GM12878 (cell line): ENCODE data around the gene PIP4K2A. TPM values are rescaled to one million over a fixed set of nuclear protein-coding genes. Genes with fewer than 3 reads are reported as not detected.

Source experiments
- ATAC-seq: fragments of 200-7000 bp; cut with Tn5 transposase; 3 replicates; pipeline ENCODE4 v1.9.1; 2020; ENCODE audit warnings: mild to moderate bottlenecking, moderate library complexity
- BruUV-seq: library from RNA; stranded (reverse); fragments of 400-500 nt; replicated peaks from 2 replicates; lab custom pipeline; 2021; lab: Mats Ljungman, UMichigan
- CTCF ChIA-PET: fragments of 300-600 bp; sonication (Branson Sonifier 250); formaldehyde crosslinking; extraction: SDS; loops from one replicate; lab custom pipeline; 2021; ENCODE audit warnings: inconsistent platforms; lab: Yijun Ruan, JAX
- POLR2A ChIA-PET: fragments of 350-600 bp; formaldehyde crosslinking; extraction: SDS; loops from one replicate; lab custom pipeline; 2021; ENCODE audit warnings: inconsistent platforms; lab: Charles Lee
- RAD21 ChIA-PET: fragments of 300-600 bp; sonication (Branson Sonifier 250); formaldehyde crosslinking; loops from one replicate; lab custom pipeline; 2023; ENCODE audit warnings: antibody characterized with exemption; ENCODE audit not compliant: unreplicated experiment; lab: Charles Lee
- SMC1A ChIA-PET: fragments of 300-600 bp; sonication (Branson Sonifier 250); formaldehyde crosslinking; loops from one replicate; lab custom pipeline; 2023; ENCODE audit not compliant: unreplicated experiment, uncharacterized antibody; lab: Charles Lee
- DNase-seq: peaks from one replicate; pipeline ENCODE4 v3.0.0-alpha.2; 2011; ENCODE audit warnings: low read depth, low spot score
- FAIRE-seq: peaks from 3 replicates; lab custom pipeline; 2011; peaks lifted over from hg19 to GRCh38; lab: Jason Lieb, UNC
- H2AFZ ChIP-seq: 2 replicates; pipeline ENCODE4 v1.6.0; 2011; ENCODE audit warnings: low read depth, low read length, control low read depth; ENCODE audit not compliant: control insufficient read depth
- H3K27ac ChIP-seq: 2 replicates; pipeline ENCODE4 v1.5.1; 2011; ENCODE audit warnings: control low read depth; ENCODE audit not compliant: control insufficient read depth, insufficient read depth
- H3K27me3 ChIP-seq, 2 experiments: replicated peaks in 1 of 2; 2 replicates each; pipeline versions ENCODE4 v1.6.0 to v1.6.1; 2011; ENCODE audit warnings: low read length in 1 of 2; ENCODE audit not compliant: control insufficient read depth in 2 of 2, insufficient read depth in 2 of 2
- H3K36me3 ChIP-seq, 2 experiments: 2 replicates each; pipeline ENCODE4 v1.5.1; 2011; ENCODE audit warnings: low read length in 1 of 2; ENCODE audit not compliant: control insufficient read depth in 2 of 2, insufficient read depth in 2 of 2
- H3K4me1 ChIP-seq: 2 replicates; pipeline ENCODE4 v1.6.1; 2011; ENCODE audit warnings: mild to moderate bottlenecking, low read length, moderate library complexity, mixed read lengths; ENCODE audit not compliant: control insufficient read depth, insufficient read depth
- H3K4me2 ChIP-seq: 2 replicates; pipeline ENCODE4 v1.6.0; 2011; ENCODE audit warnings: control low read depth; ENCODE audit not compliant: control insufficient read depth, insufficient read depth
- H3K4me3 ChIP-seq: fragments of 200-600 bp; sonication (generic); 2 replicates; pipeline ENCODE4 v1.5.1; 2016
- H3K79me2 ChIP-seq: 2 replicates; pipeline ENCODE4 v1.6.0; 2011; ENCODE audit warnings: low read length; ENCODE audit not compliant: control insufficient read depth, insufficient read depth
- H3K9ac ChIP-seq: 2 replicates; pipeline ENCODE4 v1.8.0; 2011; ENCODE audit warnings: low read length, control low read depth, mixed read lengths; ENCODE audit not compliant: control insufficient read depth, insufficient read depth
- H3K9me3 ChIP-seq: replicated peaks from 3 replicates; pipeline ENCODE4 v1.5.1; 2011; ENCODE audit warnings: mild to moderate bottlenecking, low read length; ENCODE audit not compliant: control insufficient read depth, insufficient read depth
- H4K20me1 ChIP-seq: 2 replicates; pipeline ENCODE4 v1.6.0; 2011; ENCODE audit not compliant: control insufficient read depth, insufficient read depth
- JUNB ChIP-seq: IDR thresholded peaks from 2 replicates; pipeline ENCODE4 v1.6.1; 2016; ENCODE audit warnings: antibody characterized with exemption, mild to moderate bottlenecking
- MTA3 ChIP-seq: IDR thresholded peaks from 2 replicates; pipeline ENCODE4 v1.6.1; 2012; ENCODE audit warnings: low read length, inconsistent platforms, borderline replicate concordance
- PML ChIP-seq: IDR thresholded peaks from 2 replicates; pipeline ENCODE4 v1.6.1; 2012; ENCODE audit warnings: low read length, inconsistent platforms
- RUNX3 ChIP-seq: IDR thresholded peaks from 2 replicates; pipeline ENCODE4 v1.6.1; 2012; ENCODE audit warnings: low read length, inconsistent platforms
- STAT3 ChIP-seq: IDR thresholded peaks from 2 replicates; pipeline ENCODE4 v1.6.1; 2011; ENCODE audit warnings: low read depth, low read length, improper control_type of control experiment
- TCF3 ChIP-seq: IDR thresholded peaks from 2 replicates; pipeline ENCODE4 v1.6.1; 2012; ENCODE audit warnings: low read depth, mild to moderate bottlenecking, low read length, borderline replicate concordance; ENCODE audit not compliant: insufficient read depth
- TCF7 ChIP-seq: IDR thresholded peaks from 2 replicates; pipeline ENCODE4 v1.6.1; 2014; ENCODE audit warnings: antibody characterized with exemption, borderline replicate concordance
- ZNF207 ChIP-seq: fragments of 450-650 bp; IDR thresholded peaks from 2 replicates; pipeline ENCODE4 v1.6.1; 2014; ENCODE audit warnings: antibody characterized with exemption, mild to moderate bottlenecking, borderline replicate concordance
- WGBS: methylation state at CpG from one replicate; pipeline ENCODE4 v1.1.6; 2016; ENCODE audit warnings: low lambda C conversion rate; ENCODE audit not compliant: insufficient replicate concordance, insufficient coverage; ENCODE audit errors: missing lambda C conversion rate; 5-methylcytosine and 5-hydroxymethylcytosine counted together
- in situ Hi-C: fragments of 300-500 bp; cut with MboI; formaldehyde crosslinking; loops from 9 replicates; pipeline ENCODE4 v1.14.3; 2018; ENCODE audit warnings: mixed read lengths
- intact Hi-C: fragments of 100-400 bp; cut with micrococcal nuclease; formaldehyde crosslinking; loops from one replicate; pipeline ENCODE4 v1.14.2; 2022; ENCODE audit not compliant: unreplicated experiment
- polyA plus RNA-seq, 11 experiments: library from polyadenylated mRNA; depleted of rRNA in 4 of 11; unstranded in 6 of 11; stranded (reverse) in 5 of 11; fragments of >200 nt; fragmentation: Nextera tagmentation in 4 of 11; fragmentation: Illumina TruSeq in 1 of 11; extraction: Ambion mirVana in 4 of 11; extraction: Trizol in 1 of 11; gene quantifications; 1 replicate in 1 of 11; 2 replicates in 10 of 11; pipeline versions ENCODE4 v1.2.1 to v1.2.3, GENCODE V29; 2011 to 2016; ENCODE audit warnings: inconsistent platforms in 2 of 11, missing spikeins in 2 of 11, low read depth in 1 of 11
- total RNA-seq, 4 experiments: library from RNA; depleted of rRNA in 3 of 4; stranded (reverse); fragments of >200 nt in 3 of 4; fragmentation: Illumina TruSeq in 1 of 4; extraction: Trizol in 1 of 4; gene quantifications; 2 replicates each; pipeline versions ENCODE4 v1.2.1 to v1.2.3, GENCODE V29; 2013 to 2021
- TF ChIP-seq, protein P1 (sequence below): fragments of 450-650 bp; IDR thresholded peaks from 2 replicates; pipeline ENCODE4 v1.6.1; 2017; ENCODE audit warnings: borderline replicate concordance
- TF ChIP-seq, protein P2 (sequence below): fragments of 450-650 bp; IDR thresholded peaks from 2 replicates; pipeline ENCODE4 v1.6.1; 2017; ENCODE audit warnings: mild to moderate bottlenecking, moderate library complexity
- TF ChIP-seq, protein P3 (sequence below): IDR thresholded peaks from 2 replicates; pipeline ENCODE4 v1.6.1; 2011; ENCODE audit warnings: low read depth, low read length, improper control_type of control experiment, borderline replicate concordance
- TF ChIP-seq, protein P4 (sequence below): fragments of 450-650 bp; IDR thresholded peaks from 2 replicates; pipeline ENCODE4 v1.6.1; 2016; ENCODE audit warnings: mild to moderate bottlenecking

Gene PIP4K2A
- total and polyA plus RNA-seq, 10 of the 15 experiments (the other 5 are each of a cell fraction or from before 2014, with no cell fraction given): 54.3 to 139 (median 84.4) TPM

DNA sequence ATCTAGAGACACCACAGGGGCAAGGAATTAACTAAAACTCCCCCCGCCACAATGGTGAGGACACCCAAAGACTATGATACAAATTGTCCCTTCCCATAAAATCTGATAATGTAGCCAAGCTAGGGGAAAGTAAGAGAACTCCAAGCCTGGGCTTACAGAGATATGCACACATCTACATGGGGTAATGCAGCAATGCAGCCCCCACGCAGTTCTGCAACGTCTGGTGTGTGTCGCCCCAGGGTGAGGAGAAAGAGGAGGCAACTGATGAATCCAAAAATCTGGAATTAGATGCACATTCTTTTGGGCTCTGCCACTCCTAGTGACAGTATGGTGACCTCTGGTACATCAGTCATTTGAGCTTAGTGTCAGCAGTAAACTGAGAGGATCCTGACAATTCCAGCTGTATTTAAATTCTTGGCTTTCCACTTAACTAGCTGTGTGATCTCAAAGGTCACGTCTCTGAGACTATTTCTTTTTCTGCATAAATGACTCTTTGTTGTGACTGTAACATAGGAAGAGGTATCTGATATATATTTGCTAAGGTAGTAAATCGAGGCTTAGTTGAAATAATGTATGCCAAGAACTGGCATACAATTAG, 51.5 kb downstream of the PIP4K2A start:
- POLR2A ChIA-PET: interaction anchor here (0.6 to 2.5 kb wide), 5 partner anchors 14 to 107 kb away, joined by 3 to 8 read pairs (median 4); no protein-coding TSS in a partner anchor
- FAIRE-seq: no peak
- 69% methylated on average over 6 of the region's 6 CpGs for WGBS
- SMC1A ChIA-PET: interaction anchor here (0.7 to 2.7 kb wide), 14 partner anchors 9 to 102 kb away, joined by 3 to 7 read pairs (median 4); no protein-coding TSS in a partner anchor
- Histone ChIP-seq H3K4me2 (no peak overlapping the region), H3K4me3 (no peak overlapping the region), H2AFZ (no peak overlapping the region), H3K27me3 (no peaks in the 10 kb centered on the region), H3K36me3 (no peaks in the 10 kb centered on the region), H3K79me2 (peaks cover 92% of the 10 kb centered on the region), H4K20me1 (peaks cover 3% of the 10 kb centered on the region), H3K9me3 (no peaks in the 10 kb centered on the region), H3K9ac (no peak overlapping the region), H3K27ac (no peak overlapping the region), H3K4me1 (peaks cover 31% of the 10 kb centered on the region)
- no TSS peak for BruUV-seq
- no peak for DNase-seq
- CTCF ChIA-PET: interaction anchor here (0.7 to 1.9 kb wide), 8 partner anchors 11 to 78 kb away, joined by 3 to 6 read pairs (median 3); no protein-coding TSS in a partner anchor
- RAD21 ChIA-PET: interaction anchor here (1.0 to 2.6 kb wide), 6 partner anchors 12 to 79 kb away, joined by 3 to 12 read pairs (median 4); no protein-coding TSS in a partner anchor
- no peak for ATAC-seq
- intact Hi-C loops (no loop called here), in situ Hi-C loops (no loop called here)
- TF ChIP-seq, protein P1, sequence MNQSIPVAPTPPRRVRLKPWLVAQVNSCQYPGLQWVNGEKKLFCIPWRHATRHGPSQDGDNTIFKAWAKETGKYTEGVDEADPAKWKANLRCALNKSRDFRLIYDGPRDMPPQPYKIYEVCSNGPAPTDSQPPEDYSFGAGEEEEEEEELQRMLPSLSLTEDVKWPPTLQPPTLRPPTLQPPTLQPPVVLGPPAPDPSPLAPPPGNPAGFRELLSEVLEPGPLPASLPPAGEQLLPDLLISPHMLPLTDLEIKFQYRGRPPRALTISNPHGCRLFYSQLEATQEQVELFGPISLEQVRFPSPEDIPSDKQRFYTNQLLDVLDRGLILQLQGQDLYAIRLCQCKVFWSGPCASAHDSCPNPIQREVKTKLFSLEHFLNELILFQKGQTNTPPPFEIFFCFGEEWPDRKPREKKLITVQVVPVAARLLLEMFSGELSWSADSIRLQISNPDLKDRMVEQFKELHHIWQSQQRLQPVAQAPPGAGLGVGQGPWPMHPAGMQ: no peak
- TF ChIP-seq, protein P2, sequence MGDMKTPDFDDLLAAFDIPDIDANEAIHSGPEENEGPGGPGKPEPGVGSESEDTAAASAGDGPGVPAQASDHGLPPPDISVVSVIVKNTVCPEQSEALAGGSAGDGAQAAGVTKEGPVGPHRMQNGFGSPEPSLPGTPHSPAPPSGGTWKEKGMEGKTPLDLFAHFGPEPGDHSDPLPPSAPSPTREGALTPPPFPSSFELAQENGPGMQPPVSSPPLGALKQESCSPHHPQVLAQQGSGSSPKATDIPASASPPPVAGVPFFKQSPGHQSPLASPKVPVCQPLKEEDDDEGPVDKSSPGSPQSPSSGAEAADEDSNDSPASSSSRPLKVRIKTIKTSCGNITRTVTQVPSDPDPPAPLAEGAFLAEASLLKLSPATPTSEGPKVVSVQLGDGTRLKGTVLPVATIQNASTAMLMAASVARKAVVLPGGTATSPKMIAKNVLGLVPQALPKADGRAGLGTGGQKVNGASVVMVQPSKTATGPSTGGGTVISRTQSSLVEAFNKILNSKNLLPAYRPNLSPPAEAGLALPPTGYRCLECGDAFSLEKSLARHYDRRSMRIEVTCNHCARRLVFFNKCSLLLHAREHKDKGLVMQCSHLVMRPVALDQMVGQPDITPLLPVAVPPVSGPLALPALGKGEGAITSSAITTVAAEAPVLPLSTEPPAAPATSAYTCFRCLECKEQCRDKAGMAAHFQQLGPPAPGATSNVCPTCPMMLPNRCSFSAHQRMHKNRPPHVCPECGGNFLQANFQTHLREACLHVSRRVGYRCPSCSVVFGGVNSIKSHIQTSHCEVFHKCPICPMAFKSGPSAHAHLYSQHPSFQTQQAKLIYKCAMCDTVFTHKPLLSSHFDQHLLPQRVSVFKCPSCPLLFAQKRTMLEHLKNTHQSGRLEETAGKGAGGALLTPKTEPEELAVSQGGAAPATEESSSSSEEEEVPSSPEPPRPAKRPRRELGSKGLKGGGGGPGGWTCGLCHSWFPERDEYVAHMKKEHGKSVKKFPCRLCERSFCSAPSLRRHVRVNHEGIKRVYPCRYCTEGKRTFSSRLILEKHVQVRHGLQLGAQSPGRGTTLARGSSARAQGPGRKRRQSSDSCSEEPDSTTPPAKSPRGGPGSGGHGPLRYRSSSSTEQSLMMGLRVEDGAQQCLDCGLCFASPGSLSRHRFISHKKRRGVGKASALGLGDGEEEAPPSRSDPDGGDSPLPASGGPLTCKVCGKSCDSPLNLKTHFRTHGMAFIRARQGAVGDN: no peak
- TF ChIP-seq TCF3 (no peak), JUNB (no peak), MTA3 (no peak), ZNF207 (no peak), RUNX3 (no peak), TCF7 (no peak), STAT3 (no peak), PML (no peak)
- TF ChIP-seq, protein P3, sequence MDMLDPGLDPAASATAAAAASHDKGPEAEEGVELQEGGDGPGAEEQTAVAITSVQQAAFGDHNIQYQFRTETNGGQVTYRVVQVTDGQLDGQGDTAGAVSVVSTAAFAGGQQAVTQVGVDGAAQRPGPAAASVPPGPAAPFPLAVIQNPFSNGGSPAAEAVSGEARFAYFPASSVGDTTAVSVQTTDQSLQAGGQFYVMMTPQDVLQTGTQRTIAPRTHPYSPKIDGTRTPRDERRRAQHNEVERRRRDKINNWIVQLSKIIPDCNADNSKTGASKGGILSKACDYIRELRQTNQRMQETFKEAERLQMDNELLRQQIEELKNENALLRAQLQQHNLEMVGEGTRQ: no peak
- TF ChIP-seq, protein P4, sequence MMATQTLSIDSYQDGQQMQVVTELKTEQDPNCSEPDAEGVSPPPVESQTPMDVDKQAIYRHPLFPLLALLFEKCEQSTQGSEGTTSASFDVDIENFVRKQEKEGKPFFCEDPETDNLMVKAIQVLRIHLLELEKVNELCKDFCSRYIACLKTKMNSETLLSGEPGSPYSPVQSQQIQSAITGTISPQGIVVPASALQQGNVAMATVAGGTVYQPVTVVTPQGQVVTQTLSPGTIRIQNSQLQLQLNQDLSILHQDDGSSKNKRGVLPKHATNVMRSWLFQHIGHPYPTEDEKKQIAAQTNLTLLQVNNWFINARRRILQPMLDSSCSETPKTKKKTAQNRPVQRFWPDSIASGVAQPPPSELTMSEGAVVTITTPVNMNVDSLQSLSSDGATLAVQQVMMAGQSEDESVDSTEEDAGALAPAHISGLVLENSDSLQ: no peak
